ENCODE measurements around the gene CYP4V2. TPM values are rescaled to one million over a fixed set of nuclear protein-coding genes. Genes with fewer than 3 reads are reported as not detected.

Gene CYP4V2
- total RNA-seq (18.3 and 19.7 TPM in 2 replicates), polyA plus RNA-seq (9.5 and 9.9 TPM in 2 replicates), polyA minus RNA-seq (10.9 and 12.8 TPM in 2 replicates)
- 17.9 TPM for total RNA-seq (2013)

- under 1% methylated on average over 107 of the region's 107 CpGs for WGBS (ENCODE audit: insufficient coverage)
- Histone ChIP-seq H3K27me3 (replicated peaks in 1 of 4; ENCODE audit: control extremely low read depth in 1 of 4, control insufficient read depth in 3 of 4, insufficient read depth in 4 of 4, low read length in 3 of 4) (no peaks in the 10 kb centered on the region), H3K79me2 (ENCODE audit: control insufficient read depth, insufficient read depth, low read length) (no peaks in the 10 kb centered on the region), H3K4me2 (replicated peaks; ENCODE audit: low read depth, low read length, poor library complexity, severe bottlenecking) (peak within 1 kb of the TSS; percentile 94), H4K20me1 (ENCODE audit: control insufficient read depth, insufficient read depth, low read length, poor library complexity, severe bottlenecking) (no peaks in the 10 kb centered on the region), H3K4me1 (ENCODE audit: control insufficient read depth in 2 of 2, insufficient read depth in 2 of 2, low read length in 2 of 2) (peaks cover 17 to 21% of the 10 kb centered on the region in 2 donors), H2AFZ (ENCODE audit: insufficient read depth, low read depth, low read length, poor library complexity, severe bottlenecking) (peak within 1 kb of the TSS; percentile 94), H3K27ac (ENCODE audit: low read length in 2 of 2) (peak within 1 kb of the TSS; percentile 89 to 91), H3K36me3 (replicated peaks in 1 of 2; ENCODE audit: control extremely low read depth in 1 of 2, control insufficient read depth in 1 of 2, extremely low read depth in 1 of 2, insufficient read depth in 2 of 2, low read length in 1 of 2) (no peaks in the 10 kb centered on the region), H3K4me3 (ENCODE audit: control extremely low read depth in 1 of 5, extremely low read depth in 1 of 5, insufficient read depth in 1 of 5, low read depth in 2 of 5, low read length in 4 of 5) (peak within 1 kb of the TSS; percentile 66 to 95 (median 90)), H3K9ac (ENCODE audit: low read length) (peak within 1 kb of the TSS; percentile 92), H3K9me3 (ENCODE audit: control extremely low read depth in 1 of 3, control insufficient read depth in 2 of 3, insufficient read depth in 1 of 3, low read length in 2 of 3) (no peaks in the 10 kb centered on the region)
- TF ChIP-seq CTCF (IDR thresholded peaks at IDR 0.05) (peak; percentile 51), EZH2 (IDR thresholded peaks at IDR 0.05; ENCODE audit: borderline replicate concordance, insufficient read depth, low read depth, low read length, poor library complexity, severe bottlenecking) (no peak)
- ATAC-seq (ENCODE audit: low read depth) (peak; percentile 84), DNase-seq (peak; percentile 91)
- ChIA-PET CTCF (interaction anchor here (0.9 to 2.7 kb wide), 4 partner anchors 10 to 396 kb away, joined by 3 to 11 read pairs (median 5); partner anchors contain the start of gene TLR3), POLR2A (interaction anchor here (0.6 kb wide), 1 partner anchor 10 kb away, joined by 3 read pairs; no protein-coding TSS in a partner anchor)
- Mint-ChIP-seq H3K4me1 (peaks cover 27% of the 10 kb centered on the region), H3K9me3 (ENCODE audit: insufficient read depth) (no peaks in the 10 kb centered on the region), H3K27ac (peak within 1 kb of the TSS; percentile 96), H3K27me3 (no peaks in the 10 kb centered on the region), H3K4me3 (peak within 1 kb of the TSS; percentile 94)
- intact Hi-C loops (cut with micrococcal nuclease), result loop anchor here (1.0 to 10.0 kb wide), 7 partner anchors 10 to 1654 kb away; partner anchors contain the start of genes ANKRD37, CCDC110, LRP2BP and SLC25A4
These were observed at the start of gene CYP4V2 for GRCh38 chr4:186191200-186192065. TSS of gene CYP4V2 (plus strand) at chr4:186191567. CDS start at chr4:186191824, 257 bp downstream.

Data from B cell (primary cell).